Epithelial cell of esophagus (primary cell): ENCODE data around the gene COTL1.

Experiments used
- DNase-seq: peaks from one replicate; pipeline ENCODE4 v3.0.0; 2010; ENCODE audit warnings: low read depth
- H3K4me3 ChIP-seq: 2 replicates; pipeline ENCODE4 v1.5.1; 2011; ENCODE audit warnings: mild to moderate bottlenecking, low read length, control low read depth
- CTCF ChIP-seq: IDR thresholded peaks from 2 replicates; pipeline ENCODE4 v1.5.1; 2011; ENCODE audit warnings: low read depth, mild to moderate bottlenecking, low read length, control low read depth, inconsistent platforms; ENCODE audit not compliant: insufficient read depth; ENCODE audit errors: missing control alignments

The COTL1 gene

DNA sequence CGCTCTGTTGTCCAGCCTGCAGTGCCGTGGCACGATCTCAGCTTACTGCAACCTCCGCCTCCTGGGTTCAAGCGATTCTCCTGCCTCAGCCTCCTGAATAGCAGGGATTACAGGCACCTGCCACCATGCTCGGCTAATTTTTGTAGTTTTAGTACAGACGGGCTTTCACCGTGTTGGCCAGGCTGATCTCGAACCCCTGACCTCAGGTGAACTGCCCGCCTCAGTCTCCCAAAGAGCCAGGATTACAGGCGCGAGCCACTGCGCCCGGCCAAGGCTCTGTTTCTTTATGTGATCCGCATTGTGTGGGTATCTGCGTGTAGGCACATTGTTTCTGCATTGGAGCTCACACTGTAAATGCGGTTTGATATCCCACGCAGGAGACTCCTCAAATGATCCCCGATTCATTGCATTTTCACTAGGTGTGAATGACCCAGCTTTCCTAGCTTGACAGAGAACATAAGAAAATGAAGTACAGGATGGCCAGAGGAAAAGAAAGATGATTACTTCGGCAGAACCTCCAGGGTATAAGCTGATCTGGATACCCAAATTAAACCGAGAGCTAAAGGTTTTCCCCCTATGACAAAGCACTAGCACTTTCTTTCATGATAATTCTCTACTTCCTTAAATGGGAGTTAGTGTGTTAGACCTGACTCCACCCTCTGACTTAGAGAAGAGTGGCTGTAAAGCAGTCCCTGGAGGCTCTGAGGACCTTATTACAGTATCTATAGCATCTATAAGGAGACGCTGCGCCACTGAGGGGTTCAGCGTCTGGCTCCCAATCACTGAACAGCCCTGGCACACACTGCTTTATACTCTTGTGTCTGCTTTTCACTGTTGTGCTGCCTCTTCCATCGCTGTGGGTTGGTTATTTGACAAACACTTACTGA is 17.3 kb downstream of the COTL1 start:
- DNase-seq: no peak
- no peak for TF ChIP-seq CTCF
- no peak overlapping the region for H3K4me3 ChIP-seq

DNA sequence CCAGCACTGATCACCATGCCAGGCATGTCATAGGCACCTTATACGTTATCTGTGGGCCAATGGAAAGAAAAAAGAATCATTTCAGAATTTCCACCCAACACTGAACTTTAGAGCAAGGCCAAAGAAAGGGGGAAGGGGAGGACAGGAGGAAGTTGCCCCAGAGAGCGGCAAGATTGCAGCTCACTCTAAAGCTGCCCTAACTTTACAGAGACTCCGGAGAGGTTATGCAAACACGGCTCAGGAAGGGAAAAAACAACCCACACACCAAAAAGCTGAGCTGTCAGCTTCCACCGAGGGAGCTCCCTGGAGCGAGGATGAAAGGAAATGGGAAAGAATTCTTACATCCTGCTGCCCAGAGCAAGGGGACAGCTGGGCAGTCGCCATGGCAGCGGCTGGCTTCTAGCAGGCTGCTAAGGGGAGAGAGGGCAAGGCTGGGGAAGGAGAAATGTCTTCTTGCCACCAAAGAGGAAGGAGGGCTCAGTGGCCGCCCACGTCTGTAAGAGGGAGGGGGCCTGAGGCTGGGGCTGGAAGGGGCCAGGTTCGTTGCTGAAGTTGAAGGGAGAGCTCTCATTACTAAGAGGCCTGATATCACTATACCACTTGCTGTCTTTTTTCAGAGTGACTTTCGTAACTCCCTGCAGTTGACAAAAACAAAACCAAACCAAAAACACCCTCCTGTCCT is 18.2 kb downstream of the COTL1 start:
- no peak for TF ChIP-seq CTCF
- DNase-seq: peak; percentile 20
- no peak overlapping the region for H3K4me3 ChIP-seq

- no peak for TF ChIP-seq CTCF
- DNase-seq: no peak
- no peak overlapping the region for H3K4me3 ChIP-seq
Measured at GRCh38 chr16:84598360-84598759, 19.5 kb downstream of the COTL1 start.

DNA sequence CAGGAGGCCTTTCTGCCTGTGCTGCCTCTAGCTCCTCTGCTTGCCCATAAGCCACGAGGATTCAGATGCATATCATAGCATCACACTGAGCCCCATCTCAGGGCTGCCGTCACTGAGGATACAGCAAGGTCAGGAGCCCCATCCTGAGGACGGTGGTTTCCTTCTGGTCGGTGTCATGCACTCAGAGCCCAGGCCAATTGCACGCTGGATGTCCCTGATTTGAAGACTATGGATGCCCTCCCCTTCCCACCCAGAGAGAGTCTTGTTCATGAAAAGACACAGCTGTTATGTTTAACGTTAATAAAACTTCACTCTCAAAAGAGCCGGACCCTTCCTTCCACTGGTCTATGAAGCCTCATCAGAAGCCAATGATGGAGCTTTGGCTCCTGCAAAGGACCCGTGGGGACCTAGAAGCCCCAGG is 19.9 kb downstream of the COTL1 start:
- H3K4me3 ChIP-seq: no peak overlapping the region
- no peak for DNase-seq
- TF ChIP-seq CTCF: no peak

GRCh38 chr16:84597528-84597896 is 20.4 kb downstream of the COTL1 start:
- no peak for TF ChIP-seq CTCF
- no peak for DNase-seq
- H3K4me3 ChIP-seq: no peak overlapping the region

GRCh38 chr16:84596801-84597527 is 20.9 kb downstream of the COTL1 start:
- H3K4me3 ChIP-seq: no peak overlapping the region
- DNase-seq: no peak
- no peak for TF ChIP-seq CTCF
